IMR-90 (cell line): ENCODE measurements around the gene TPO. TPM values are rescaled to one million over a fixed set of nuclear protein-coding genes. Genes with fewer than 3 reads are reported as not detected.
A peak's percentile ranks its signal among the peaks of the same experiment; 100 is the strongest.

Experiments
- ATAC-seq: fragments of 200-7000 bp; cut with Tn5 transposase; 2 replicates; pipeline ENCODE4 v1.9.1; 2020; ENCODE audit warnings: low read depth, mild to moderate bottlenecking, moderate library complexity
- BruUV-seq: library from RNA; stranded (reverse); fragments of 400-500 nt; replicated peaks from 2 replicates; lab custom pipeline; 2021; lab: Mats Ljungman, UMichigan
- CTCF ChIA-PET: fragments of 300-600 bp; formaldehyde crosslinking; extraction: SDS; loops from one replicate; lab custom pipeline; 2021; ENCODE audit warnings: antibody characterized with exemption; lab: Yijun Ruan, JAX
- POLR2A ChIA-PET: fragments of 300-600 bp; sonication (Branson Sonifier 250); formaldehyde crosslinking; loops from one replicate; lab custom pipeline; 2022; ENCODE audit warnings: antibody characterized with exemption; ENCODE audit not compliant: unreplicated experiment; lab: Charles Lee
- DNase-seq: peaks from one replicate; pipeline ENCODE4 v3.0.0; 2013
- H2AFZ ChIP-seq: replicated peaks from 2 replicates; pipeline ENCODE3; 2013; ENCODE audit warnings: low read length, mild to moderate bottlenecking; ENCODE audit not compliant: poor library complexity
- H2AK5ac ChIP-seq: 2 replicates; pipeline ENCODE4 v1.6.1; 2013; ENCODE audit warnings: low read depth, low read length, inconsistent platforms
- H2AK9ac ChIP-seq: replicated peaks from 2 replicates; pipeline ENCODE3; 2013; ENCODE audit warnings: mild to moderate bottlenecking, low read depth, low read length, moderate library complexity; ENCODE audit not compliant: poor library complexity
- H2BK120ac ChIP-seq: 2 replicates; pipeline ENCODE4 v1.6.1; 2013; ENCODE audit warnings: low read depth, low read length, inconsistent platforms
- H2BK15ac ChIP-seq: 3 replicates; pipeline ENCODE4 v1.6.1; 2013; ENCODE audit warnings: low read depth, low read length, inconsistent platforms
- H2BK20ac ChIP-seq: 2 replicates; pipeline ENCODE4 v1.6.1; 2013; ENCODE audit warnings: low read depth, mild to moderate bottlenecking, inconsistent platforms, low read length, moderate library complexity
- H2BK5ac ChIP-seq: 2 replicates; pipeline ENCODE4 v1.6.1; 2013; ENCODE audit warnings: mild to moderate bottlenecking, low read depth, low read length, inconsistent platforms; ENCODE audit not compliant: poor library complexity, severe bottlenecking
- H3K14ac ChIP-seq: replicated peaks from 2 replicates; pipeline ENCODE4 v1.6.1; 2013; ENCODE audit warnings: low read depth, low read length, inconsistent platforms
- H3K18ac ChIP-seq: 2 replicates; pipeline ENCODE4 v1.6.1; 2013; ENCODE audit warnings: low read depth, low read length, control low read depth
- H3K23ac ChIP-seq: 2 replicates; pipeline ENCODE4 v1.6.1; 2013; ENCODE audit warnings: low read depth, low read length, inconsistent platforms
- H3K27ac ChIP-seq: 2 replicates; pipeline ENCODE4 v1.5.1; 2013; ENCODE audit warnings: mild to moderate bottlenecking, control low read depth, low read length; ENCODE audit not compliant: insufficient read depth
- H3K27me3 ChIP-seq: 2 replicates; pipeline ENCODE4 v1.6.1; 2013; ENCODE audit warnings: low read length; ENCODE audit not compliant: control insufficient read depth, insufficient read depth
- H3K36me3 ChIP-seq: 2 replicates; pipeline ENCODE4 v1.6.1; 2013; ENCODE audit warnings: low read length, mixed read lengths; ENCODE audit not compliant: control insufficient read depth, insufficient read depth
- H3K4ac ChIP-seq: 2 replicates; pipeline ENCODE4 v1.6.1; 2013; ENCODE audit warnings: low read depth, low read length, inconsistent platforms
- H3K4me1 ChIP-seq: 2 replicates; pipeline ENCODE4 v1.6.1; 2013; ENCODE audit warnings: low read length, mixed read lengths; ENCODE audit not compliant: control insufficient read depth, insufficient read depth
- H3K4me2 ChIP-seq: 2 replicates; pipeline ENCODE4 v1.6.1; 2013; ENCODE audit warnings: low read depth, mild to moderate bottlenecking, control low read depth, low read length, moderate library complexity
- H3K4me3 ChIP-seq: 2 replicates; pipeline ENCODE4 v1.5.1; 2013; ENCODE audit warnings: low read depth, mild to moderate bottlenecking, control low read depth, low read length, moderate library complexity; ENCODE audit not compliant: insufficient read depth
- H3K56ac ChIP-seq: 2 replicates; pipeline ENCODE4 v1.6.1; 2013; ENCODE audit warnings: low read length, inconsistent platforms; ENCODE audit not compliant: insufficient read depth; ENCODE audit errors: extremely low read depth
- H3K79me1 ChIP-seq, 2 experiments: 2 replicates each; pipeline ENCODE4 v1.6.1; 2013; ENCODE audit warnings: low read length in 2 of 2, inconsistent platforms in 1 of 2, low read depth in 1 of 2
- H3K9ac ChIP-seq: 2 replicates; pipeline ENCODE4 v1.6.1; 2013; ENCODE audit warnings: low read depth, low read length, control low read depth
- H3K9me1 ChIP-seq: 2 replicates; pipeline ENCODE4 v1.6.1; 2013; ENCODE audit warnings: low read length, inconsistent platforms; ENCODE audit not compliant: insufficient read depth
- H3K9me3 ChIP-seq: 2 replicates; pipeline ENCODE4 v1.6.1; 2013; ENCODE audit warnings: low read length; ENCODE audit not compliant: control insufficient read depth, insufficient read depth
- H4K20me1 ChIP-seq: 2 replicates; pipeline ENCODE4 v1.6.1; 2013; ENCODE audit warnings: low read length, inconsistent platforms; ENCODE audit not compliant: insufficient read depth
- H4K5ac ChIP-seq: 2 replicates; pipeline ENCODE4 v1.6.1; 2013; ENCODE audit warnings: mild to moderate bottlenecking, low read depth, low read length, control low read depth
- H4K8ac ChIP-seq, 2 experiments: 2 replicates each; pipeline ENCODE4 v1.6.1; 2013; ENCODE audit warnings: low read depth in 2 of 2, low read length in 2 of 2, control low read depth in 1 of 2, inconsistent platforms in 1 of 2
- H4K91ac ChIP-seq: 2 replicates; pipeline ENCODE4 v1.6.1; 2013; ENCODE audit warnings: low read depth, low read length, inconsistent platforms; ENCODE audit not compliant: insufficient read depth
- BHLHE40 ChIP-seq: fragments of 150-350 bp; IDR thresholded peaks from 2 replicates; pipeline ENCODE4 v1.6.1; 2016; ENCODE audit warnings: mild to moderate bottlenecking, low read depth, low read length
- CEBPB ChIP-seq: IDR thresholded peaks from 2 replicates; pipeline ENCODE4 v1.6.1; 2012; ENCODE audit warnings: low read depth, low read length, improper control_type of control experiment
- RCOR1 ChIP-seq: IDR thresholded peaks from 2 replicates; pipeline ENCODE4 v1.6.1; 2012; ENCODE audit warnings: mild to moderate bottlenecking, low read length, improper control_type of control experiment; ENCODE audit not compliant: insufficient replicate concordance
- WGBS, 2 experiments: methylation state at CpG; one replicate each; pipeline versions ENCODE4 v1.1.5 to v1.1.7; 2013; ENCODE audit warnings: missing lambda C conversion rate in 2 of 2; ENCODE audit not compliant: insufficient read length in 1 of 2; ENCODE audit errors: extremely low coverage in 2 of 2; 5-methylcytosine and 5-hydroxymethylcytosine counted together
- dilution Hi-C: fragments of 300-500 bp; cut with HindIII; formaldehyde crosslinking; loops from one replicate; pipeline ENCODE4 v1.14.3; 2018; ENCODE audit warnings: low sequenced_read_pairs; ENCODE audit not compliant: unreplicated experiment
- in situ Hi-C: fragments of 300-500 bp; cut with MboI; formaldehyde crosslinking; loops from 3 replicates; pipeline ENCODE4 v1.14.3; 2019; ENCODE audit warnings: low sequenced_read_pairs, inconsistent platforms, mixed read lengths
- intact Hi-C: fragments of 100-400 bp; cut with micrococcal nuclease; formaldehyde crosslinking; loops from 2 replicates; pipeline ENCODE4 v1.10.0; 2022
- polyA plus RNA-seq, 3 experiments: library from polyadenylated mRNA; depleted of rRNA; stranded (reverse); fragments of >200 nt; gene quantifications; 2 replicates each; pipeline ENCODE4 v1.2.3, GENCODE V29; 2012; ENCODE audit warnings: low replicate concordance in 1 of 3
- total RNA-seq: library from RNA; depleted of rRNA; stranded (reverse); fragments of >200 nt; gene quantifications from 2 replicates; pipeline ENCODE4 v1.2.3, GENCODE V29; 2012

The TPO gene
- total and polyA plus RNA-seq, 2 of the 4 experiments (the other 2 are of a cell fraction): not detected

- no peak overlapping the region for H4K91ac ChIP-seq
- no peak overlapping the region for H3K23ac ChIP-seq
- no peak overlapping the region for H2BK5ac ChIP-seq
- WGBS, 2 experiments: 91% methylated on average over 6 of the region's 18 CpGs; no CpG with 5 or more reads in 1 of the 2 experiments
- no peaks in the 10 kb centered on the region for H3K79me1 ChIP-seq
- H3K9ac ChIP-seq: no peak overlapping the region
- H3K27me3 ChIP-seq: peaks cover 20% of the 10 kb centered on the region; the same call in 1 of the 2 replicates
- no peak overlapping the region for H2AFZ ChIP-seq
- no peaks in the 10 kb centered on the region for H3K36me3 ChIP-seq
- TF ChIP-seq BHLHE40 (peak; percentile 6; the same call in 1 of the 2 replicates), CEBPB (no peak), RCOR1 (no peak)
- H2AK9ac ChIP-seq: no peak overlapping the region
- no peak overlapping the region for H3K4me2 ChIP-seq
- H3K56ac ChIP-seq: no peak overlapping the region
- DNase-seq: no peak
- intact Hi-C loops: no loop called here
- no peak overlapping the region for H3K4me3 ChIP-seq
- in situ Hi-C loops: loop anchor here (25.0 kb wide), 1 partner anchor 177 kb away; no protein-coding TSS in a partner anchor
- ChIA-PET CTCF (no interaction called here), POLR2A (no interaction called here)
- no peak overlapping the region for H4K8ac ChIP-seq
- H3K4ac ChIP-seq: no peak overlapping the region
- H3K27ac ChIP-seq: no peak overlapping the region
- dilution Hi-C loops: no loop called here
- no peak overlapping the region for H3K14ac ChIP-seq
- BruUV-seq: no TSS peak
- no peak overlapping the region for H2BK15ac ChIP-seq
- H3K9me1 ChIP-seq: peaks cover 8% of the 10 kb centered on the region; the same call in 1 of the 2 replicates
- H2BK120ac ChIP-seq: no peak overlapping the region
- no peak overlapping the region for H2BK20ac ChIP-seq
- ATAC-seq: 0 out of 2 replicates have a peak, but pooled peaks have one; percentile 30
- no peaks in the 10 kb centered on the region for H4K20me1 ChIP-seq
- H3K4me1 ChIP-seq: peaks cover 6% of the 10 kb centered on the region
- H3K9me3 ChIP-seq: no peaks in the 10 kb centered on the region
- H3K18ac ChIP-seq: no peak overlapping the region
- no peak overlapping the region for H4K5ac ChIP-seq
- peak overlapping the region; percentile 13; the same call in 1 of the 2 replicates for H2AK5ac ChIP-seq
Observed at GRCh38 chr2:1584691-1585485, 171.6 kb downstream of the TPO start.
